ENCODE data around the gene TMEM151B. TPM values are rescaled to one million over a fixed set of nuclear protein-coding genes. Genes with fewer than 3 reads are reported as not detected.

Gene TMEM151B
- total and polyA plus RNA-seq, 10 donors = 0.03 to 0.17 (median 0.11) TPM; not detected in 7

GRCh38 chr6:44262467-44263353 is 7.5 kb upstream of the TMEM151B start:
- Histone ChIP-seq H3K27ac (peak overlapping the region; percentile 94 to 98 (median 96)), H3K4me3 (peak overlapping the region; percentile 90 to 98 (median 94)), H3K9me3 (no peaks in the 10 kb centered on the region), H3K4me1 (peaks cover 38 to 96% (median 85%) of the 10 kb centered on the region in 6 donors), H3K36me3 (peaks cover 2 to 50% (median 34%) of the 10 kb centered on the region in 6 donors), H3K27me3 (replicated peaks in 1 of 7) (no peaks in the 10 kb centered on the region)
- 29 to 35% (median 34%) methylated on average over 6 to 7 of the region's 7 CpGs for WGBS, 5 donors
- TF ChIP-seq POLR2AphosphoS5 (IDR thresholded peaks at IDR 0.05) (peak; percentile 72 to 83 (median 78)), POLR2A (IDR thresholded peaks at IDR 0.05) (no peak)
- peak; percentile 89 for DNase-seq
- intact Hi-C loops (cut with DNase I; ENCODE audit: low total_unique reads) = no loop called here

- WGBS, 5 donors = 1 to 10% (median 2%) methylated on average over 8 to 9 of the region's 9 CpGs
- DNase-seq = peak; percentile 83
- H3K27ac ChIP-seq = peak overlapping the region; percentile 94 to 98 (median 96)
- peak overlapping the region; percentile 90 to 98 (median 94) for H3K4me3 ChIP-seq
- no peak for TF ChIP-seq POLR2A (IDR thresholded peaks at IDR 0.05)
- peak in 1 of 3 donors; percentile 5 for TF ChIP-seq POLR2AphosphoS5 (IDR thresholded peaks at IDR 0.05)
- H3K9me3 ChIP-seq = no peaks in the 10 kb centered on the region
- peaks cover 2 to 43% (median 30%) of the 10 kb centered on the region in 6 donors for H3K36me3 ChIP-seq
- intact Hi-C loops (cut with DNase I; ENCODE audit: low total_unique reads) = no loop called here
- H3K4me1 ChIP-seq = peaks cover 30 to 92% (median 77%) of the 10 kb centered on the region in 6 donors
- H3K27me3 ChIP-seq (replicated peaks in 1 of 7) = peaks cover 0 to 5% (median 0%) of the 10 kb centered on the region in 7 donors
Measured at GRCh38 chr6:44263354-44264100, 6.7 kb upstream of the TMEM151B start.

DNA sequence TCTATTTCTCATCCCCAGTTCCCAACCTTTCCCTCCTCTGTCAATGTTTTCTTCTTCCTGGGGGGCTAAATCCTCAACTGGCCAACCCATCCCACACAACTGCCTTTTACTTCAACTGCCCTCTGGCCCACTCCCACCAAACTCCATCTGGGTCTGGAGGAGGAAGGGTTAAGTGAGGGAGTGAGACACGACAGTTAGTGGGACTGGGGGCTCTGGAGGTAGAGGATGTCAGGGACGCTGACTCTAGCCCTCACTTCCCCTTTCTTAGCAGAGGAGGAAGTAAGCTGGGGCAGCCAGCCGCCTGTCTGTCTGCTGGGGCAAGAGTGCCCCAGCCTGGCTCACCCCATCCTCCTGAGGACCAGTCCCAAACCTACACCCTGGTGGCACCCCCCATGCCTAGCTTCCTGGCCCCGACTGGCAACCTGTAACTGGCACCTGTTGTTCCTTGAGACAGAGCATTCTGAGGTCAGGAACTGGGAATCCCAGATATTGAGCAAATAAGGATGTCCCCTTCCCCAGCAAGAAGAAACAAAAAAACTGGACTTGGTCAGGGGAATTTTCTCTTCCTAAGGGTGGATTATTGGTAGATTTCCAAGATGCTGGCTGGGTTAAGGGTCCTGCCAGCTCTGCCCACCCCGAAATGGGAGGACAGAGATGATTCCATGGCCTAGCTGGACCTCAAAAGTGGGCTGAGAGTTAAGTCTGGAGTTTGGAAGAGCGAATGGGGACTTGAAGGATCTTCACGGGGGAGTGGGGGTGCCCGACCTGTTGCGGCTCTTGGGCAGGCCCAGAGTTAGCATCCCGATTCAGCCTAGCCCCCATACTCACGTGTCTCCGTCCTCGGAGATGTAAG is 5.9 kb upstream of the TMEM151B start:
- no peaks in the 10 kb centered on the region for H3K9me3 ChIP-seq
- peaks cover 0 to 13% (median 0%) of the 10 kb centered on the region in 7 donors for H3K27me3 ChIP-seq (replicated peaks in 1 of 7)
- peak overlapping the region; percentile 90 to 98 (median 94) for H3K4me3 ChIP-seq
- DNase-seq = peak; percentile 95
- intact Hi-C loops (cut with DNase I; ENCODE audit: low total_unique reads) = no loop called here
- H3K27ac ChIP-seq = peak overlapping the region; percentile 94 to 98 (median 96)
- WGBS, 5 donors = 0 to 1% (median 1%) methylated on average over 13 of the region's 13 CpGs
- peak; percentile 9 to 81 (median 71) for TF ChIP-seq POLR2AphosphoS5 (IDR thresholded peaks at IDR 0.05)
- no peak for TF ChIP-seq POLR2A (IDR thresholded peaks at IDR 0.05)
- TF ChIP-seq CTCF (IDR thresholded peaks at IDR 0.05 in 8 of 11, conservative IDR thresholded peaks at IDR 0.05 in 3 of 11) = peak in 3 of 11 experiments; percentile 4 to 16 (median 10)
- H3K36me3 ChIP-seq = peaks cover 2 to 35% (median 22%) of the 10 kb centered on the region in 6 donors
- H3K4me1 ChIP-seq = peaks cover 27 to 89% (median 69%) of the 10 kb centered on the region in 6 donors

DNA sequence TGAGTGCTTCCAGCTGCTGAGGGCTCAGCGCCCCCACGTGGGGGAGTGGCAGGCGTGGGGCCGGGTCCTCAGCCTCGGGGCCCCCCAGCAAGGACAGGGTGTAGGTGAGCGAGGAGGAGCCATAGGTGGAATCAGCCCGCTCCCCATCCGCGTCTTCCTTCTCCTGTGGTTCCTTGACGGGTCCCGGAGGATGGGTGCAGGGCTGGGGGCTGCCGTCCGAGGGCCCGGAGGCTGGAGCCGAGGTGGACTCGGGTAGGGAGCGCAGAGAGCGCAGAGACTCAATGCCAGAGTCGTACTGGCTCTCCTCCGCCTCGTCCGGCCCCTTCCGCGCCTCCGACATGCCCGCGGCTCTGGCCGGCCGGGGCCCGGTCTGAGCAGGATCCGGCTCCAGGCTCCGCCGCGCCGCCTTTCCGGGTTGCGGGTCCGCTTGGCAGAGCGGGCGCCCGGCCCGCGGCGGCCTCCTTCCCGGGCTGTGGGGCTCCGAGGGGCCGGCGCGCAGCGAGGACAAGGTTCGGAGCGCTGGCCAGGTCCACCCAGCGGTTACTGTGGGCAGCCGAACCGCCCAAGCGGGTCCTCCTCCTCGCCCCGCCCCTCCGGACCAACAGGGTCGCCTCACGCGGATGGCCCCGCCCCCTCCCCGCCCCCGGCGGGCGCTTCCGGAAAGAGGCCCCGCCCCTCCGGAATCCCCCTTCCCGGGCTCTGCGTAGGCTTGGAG is 5.1 kb upstream of the TMEM151B start, which contains the start of gene NFKBIE:
Gene NFKBIE, minus strand, starts transcription at position 545 of the 715 bp plus-strand sequence. Its CDS starts 205 bp downstream, at position 340.
- DNase-seq = peak; percentile 96
- Histone ChIP-seq H3K4me1 (peaks cover 27 to 89% (median 69%) of the 10 kb centered on the region in 6 donors), H3K27ac (peak within 1 kb of the TSS; percentile 94 to 98 (median 96)), H3K27me3 (replicated peaks in 1 of 7) (peaks cover 0 to 21% (median 3%) of the 10 kb centered on the region in 7 donors), H3K4me3 (peak within 1 kb of the TSS; percentile 90 to 98 (median 94)), H3K9me3 (no peaks in the 10 kb centered on the region), H3K36me3 (peaks cover 2 to 27% (median 14%) of the 10 kb centered on the region in 6 donors)
- TF ChIP-seq POLR2A (IDR thresholded peaks at IDR 0.05) = peak in 1 of 3 donors; percentile 79
- peak in 7 of 11 experiments; percentile 5 to 52 (median 24) for TF ChIP-seq CTCF (IDR thresholded peaks at IDR 0.05 in 8 of 11, conservative IDR thresholded peaks at IDR 0.05 in 3 of 11)
- peak; percentile 87 to 92 (median 89) for TF ChIP-seq POLR2AphosphoS5 (IDR thresholded peaks at IDR 0.05)
- 0 to 1% (median 1%) methylated on average over 39 to 72 of the region's 72 CpGs for WGBS, 5 donors
- intact Hi-C loops (cut with DNase I; ENCODE audit: low total_unique reads) = no loop called here

All from spleen (tissue), 11 donors.